NCI-H524 (cell line): ENCODE measurements around the gene ARL4C.

Source experiments
- DNase-seq, 2 experiments: peaks; one replicate each; lab custom pipeline; 2025; lab: John Stamatoyannopoulos, UW

Gene ARL4C, protein sequence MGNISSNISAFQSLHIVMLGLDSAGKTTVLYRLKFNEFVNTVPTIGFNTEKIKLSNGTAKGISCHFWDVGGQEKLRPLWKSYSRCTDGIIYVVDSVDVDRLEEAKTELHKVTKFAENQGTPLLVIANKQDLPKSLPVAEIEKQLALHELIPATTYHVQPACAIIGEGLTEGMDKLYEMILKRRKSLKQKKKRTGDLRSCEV

GRCh38 chr2:234496835-234497593, at the start of gene ARL4C:
TSS of gene ARL4C (minus strand) at chr2:234497081. CDS start at chr2:234496586, 495 bp downstream.
- peak; percentile 20 to 57 for DNase-seq

DNA sequence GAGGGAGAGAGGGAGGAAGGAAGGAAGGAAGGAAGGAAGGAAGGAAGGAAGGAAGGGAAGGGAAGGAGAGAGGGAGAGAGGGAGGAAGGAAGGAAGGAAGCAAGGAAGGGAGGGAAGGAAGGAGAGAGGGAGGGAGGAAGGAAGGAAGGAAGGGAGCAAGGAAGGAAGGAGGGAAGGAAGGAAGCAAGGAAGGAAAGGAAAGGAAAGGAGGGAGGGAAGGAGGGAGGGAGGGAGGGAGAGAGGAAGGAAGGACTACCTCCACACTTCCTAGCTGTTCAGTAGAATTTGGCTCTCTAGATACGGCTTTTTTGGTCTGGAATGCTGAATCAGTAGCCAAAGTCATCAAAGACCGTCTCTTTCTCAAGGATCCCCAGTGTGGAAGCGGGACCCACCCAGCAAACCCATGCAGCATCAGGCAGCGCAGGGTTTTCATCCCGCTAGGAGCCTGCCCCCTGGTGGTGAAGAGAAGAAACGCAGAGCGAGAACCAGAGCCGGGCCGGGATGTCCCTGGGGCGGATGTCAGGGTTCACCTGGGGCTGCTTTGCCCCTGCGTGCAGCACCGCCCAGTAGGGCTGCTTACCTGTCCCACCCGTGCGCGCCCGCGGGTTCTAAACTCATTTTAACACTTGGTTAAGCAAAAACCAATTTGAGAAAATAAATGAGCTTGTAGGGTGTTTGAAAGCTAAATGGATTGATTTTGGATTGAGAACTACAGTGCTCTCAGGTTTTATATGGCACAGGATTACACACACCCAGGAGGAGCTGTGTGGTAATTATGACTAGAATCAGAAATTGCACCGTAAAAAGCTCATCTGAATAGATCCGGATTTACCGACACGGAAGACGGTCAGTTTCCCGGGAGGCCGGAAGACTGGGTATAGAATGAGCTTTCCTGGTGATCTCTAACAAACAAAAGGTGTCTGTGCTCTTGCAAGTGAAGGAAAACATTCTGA, 48.1 kb upstream of the ARL4C start:
- DNase-seq: peak; percentile 42 to 71

DNA sequence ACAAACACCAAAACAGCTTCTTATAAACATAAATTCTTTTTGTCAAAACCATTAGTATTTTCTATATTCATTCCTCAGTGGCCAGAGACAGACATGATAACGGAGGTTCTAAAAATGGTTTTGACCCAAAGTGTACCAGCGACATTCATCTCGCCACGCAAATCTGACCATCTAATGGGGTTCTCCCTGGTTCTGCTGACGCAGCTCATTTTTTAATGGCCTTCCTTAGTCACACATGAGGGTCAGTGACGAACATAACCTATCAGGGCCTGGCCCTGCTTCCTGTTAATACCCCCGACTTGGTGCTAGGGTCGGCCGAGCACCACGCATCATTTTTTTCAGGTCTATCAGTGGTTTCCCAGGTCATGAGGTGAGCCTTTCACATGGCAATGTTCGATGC, 45.9 kb upstream of the ARL4C start:
- no peak for DNase-seq

- DNase-seq: no peak
These were observed 41.0 kb upstream of the ARL4C start for GRCh38 chr2:234537929-234538328.

- DNase-seq: peak; percentile 79 to 94
These were observed 39.5 kb upstream of the ARL4C start for GRCh38 chr2:234536178-234536965.

- DNase-seq: no peak
These were observed 38.6 kb upstream of the ARL4C start for GRCh38 chr2:234535464-234535863.

GRCh38 chr2:234534515-234534914, 37.6 kb upstream of the ARL4C start:
- no peak for DNase-seq

GRCh38 chr2:234533626-234534025, 36.7 kb upstream of the ARL4C start:
- DNase-seq: peak; percentile 65 to 67

GRCh38 chr2:234528410-234529148, 31.7 kb upstream of the ARL4C start:
- DNase-seq: peak; percentile 82 to 92

GRCh38 chr2:234526711-234527110, 29.8 kb upstream of the ARL4C start:
- no peak for DNase-seq

DNA sequence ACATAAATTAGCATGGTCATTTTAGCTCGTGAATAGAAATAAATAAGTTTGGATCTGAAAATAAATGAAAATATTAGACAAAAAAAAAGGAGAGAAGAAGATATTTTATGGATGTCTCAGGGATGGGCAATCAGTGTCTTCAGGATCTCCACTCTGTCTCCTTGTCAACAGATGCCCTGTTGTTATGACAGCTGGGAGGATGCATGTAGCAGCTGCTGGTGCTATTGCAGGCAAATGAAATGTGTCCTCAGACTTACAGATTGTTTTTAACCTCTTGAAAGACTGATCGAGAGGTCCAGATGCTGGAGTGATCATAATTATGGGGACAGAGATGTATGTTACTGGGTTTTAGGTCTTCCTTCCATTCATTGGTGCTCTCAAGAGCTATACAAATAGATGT, 24.7 kb upstream of the ARL4C start:
- DNase-seq: peak; percentile 77 to 95

DNA sequence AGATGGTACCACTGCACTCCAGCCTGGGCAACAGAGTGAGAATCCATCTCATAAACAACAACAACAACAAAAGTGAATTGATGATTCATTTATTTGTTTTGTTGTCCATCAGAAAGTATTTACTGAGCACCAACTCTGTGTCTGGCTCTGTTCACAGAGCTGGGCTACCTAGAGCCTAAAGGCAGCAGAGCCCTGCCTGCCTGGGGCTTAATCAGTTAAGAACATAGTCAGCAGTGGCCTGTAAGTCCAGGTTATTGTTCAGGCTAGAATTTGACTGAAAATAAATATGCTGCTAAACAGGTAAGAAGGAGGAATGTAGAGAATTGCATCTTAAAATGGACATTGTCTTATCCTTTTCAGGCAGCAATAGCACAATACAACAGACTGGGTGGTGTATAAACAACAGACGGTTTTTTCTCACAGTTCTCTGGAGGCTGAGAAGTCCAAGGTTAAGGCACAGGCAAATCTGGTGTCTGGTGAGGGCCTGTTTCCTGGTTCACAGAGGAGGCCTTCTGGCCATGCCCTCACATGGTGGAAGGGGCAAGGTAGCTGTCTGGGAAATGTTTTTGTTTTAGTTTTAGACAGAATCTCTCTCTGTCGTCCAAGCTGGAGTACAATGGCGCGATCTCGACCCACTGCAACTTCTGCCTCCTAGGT, 22.2 kb upstream of the ARL4C start:
- DNase-seq: no peak

DNA sequence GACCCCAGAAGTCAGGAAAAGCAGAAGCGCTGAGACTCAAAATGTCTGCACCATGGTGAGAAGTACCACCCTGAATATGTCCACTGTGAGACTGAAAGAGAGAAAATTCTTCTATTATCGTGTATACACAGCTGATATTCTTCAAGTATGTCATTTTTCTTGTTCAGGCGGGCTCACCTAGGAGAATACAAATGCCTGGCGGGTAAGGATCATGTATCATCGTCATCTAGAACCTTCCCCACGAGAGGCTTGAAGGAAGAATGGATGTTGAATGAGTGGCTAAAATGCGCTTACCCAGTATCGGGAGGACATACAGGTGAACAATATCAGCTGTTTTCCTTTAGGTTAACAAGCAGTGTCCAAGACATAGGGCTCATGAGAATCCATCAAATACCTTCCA, 21.1 kb upstream of the ARL4C start:
- DNase-seq: no peak

DNA sequence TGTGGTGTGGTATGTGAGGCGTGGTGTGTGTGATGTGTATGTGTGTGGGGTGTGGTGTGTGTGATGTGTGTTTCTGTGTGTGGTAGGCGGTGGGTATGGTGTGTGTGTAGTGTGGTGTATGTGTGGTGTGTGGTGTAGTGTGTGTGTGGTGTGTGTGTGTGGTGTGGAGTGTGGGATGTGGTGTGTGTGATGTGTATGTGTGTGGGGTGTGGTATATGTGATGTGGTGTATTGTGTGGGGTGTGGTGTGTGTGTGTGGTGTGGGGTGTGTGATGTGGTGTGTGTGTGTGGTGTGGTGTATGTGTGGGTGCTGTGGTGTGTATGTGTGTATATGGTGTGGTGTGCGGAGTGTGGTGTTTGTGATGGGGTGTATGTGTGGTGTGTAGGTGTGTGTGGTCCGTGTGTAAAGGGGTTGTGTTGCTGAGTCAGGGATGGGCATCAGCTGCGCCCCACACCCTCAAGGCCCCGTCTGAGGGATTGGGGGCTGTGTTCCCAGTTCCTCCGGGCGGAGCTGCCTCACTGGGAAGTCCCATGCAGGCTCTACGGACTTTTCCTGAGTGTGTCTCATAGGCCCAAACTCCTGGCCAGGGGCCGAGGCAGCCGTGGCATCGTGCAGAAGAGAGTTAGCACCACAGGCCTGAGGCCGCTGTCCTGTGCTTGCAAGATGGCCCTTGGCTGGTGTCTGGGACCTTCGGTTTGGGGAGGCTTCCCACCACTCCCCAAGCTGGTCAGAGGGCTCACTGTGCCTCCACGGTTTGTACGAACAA, 18.2 kb upstream of the ARL4C start:
- DNase-seq: no peak

- DNase-seq: no peak
These were observed 17.2 kb upstream of the ARL4C start for GRCh38 chr2:234514099-234514498.

DNA sequence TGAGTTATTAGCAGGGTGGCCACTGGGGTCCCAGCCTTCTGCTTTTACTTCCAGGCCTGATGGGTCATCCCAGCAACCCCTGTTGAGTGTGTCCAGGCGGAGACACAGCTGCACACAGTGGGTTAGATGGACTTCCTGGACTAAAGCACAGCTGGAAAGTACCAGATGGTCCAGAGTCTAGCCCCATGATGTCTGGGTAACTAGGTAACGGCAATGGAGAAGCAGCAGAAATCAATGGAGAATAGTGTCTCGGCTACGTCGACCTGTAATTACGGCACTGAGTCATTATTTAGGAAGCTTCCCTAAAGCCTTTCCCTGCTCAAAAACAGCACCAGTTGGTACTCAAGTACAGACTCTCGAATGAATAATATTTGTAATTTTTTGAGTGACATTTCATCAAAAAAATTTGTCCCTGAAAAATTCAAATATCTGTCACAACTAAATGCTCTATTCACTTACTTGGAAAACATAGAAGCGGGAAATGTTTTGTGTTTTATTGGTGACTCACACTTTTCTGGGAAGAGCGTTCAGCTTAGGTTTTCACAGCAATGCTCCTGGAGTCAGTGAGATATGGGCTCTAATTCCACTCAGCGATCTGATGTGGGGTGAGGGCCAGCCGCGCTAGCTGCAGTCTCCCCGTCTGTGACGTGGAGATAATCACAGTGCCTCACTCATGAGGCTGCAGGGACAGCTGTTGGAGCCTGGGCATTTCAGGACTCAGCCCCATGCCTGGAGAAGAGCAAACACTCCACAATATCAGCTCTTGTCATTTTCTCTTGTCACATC, 16.2 kb upstream of the ARL4C start:
- peak; percentile 32 to 80 for DNase-seq

GRCh38 chr2:234502919-234503285, 6.0 kb upstream of the ARL4C start:
- no peak for DNase-seq

GRCh38 chr2:234502285-234502918, 5.5 kb upstream of the ARL4C start:
- DNase-seq: peak; percentile 34 to 91
